WTC11 (cell line): ENCODE measurements around the gene MMP24.
"Not testable (repeated sequence)": the region's sequence is repeated elsewhere in the genome, so short reads cannot be mapped to it uniquely, and the experiment has no call there.

ENCODE experiments used
- CREB1 ChIP-seq: sonication (generic); formaldehyde crosslinking; IDR thresholded peaks from 2 replicates; pipeline ENCODE4 v1.8.0; 2023; ENCODE audit warnings: mild to moderate bottlenecking, missing genetic modification reagents
- CREM ChIP-seq: sonication (generic); formaldehyde crosslinking; IDR thresholded peaks from 2 replicates; pipeline ENCODE4 v1.8.1; 2022; ENCODE audit warnings: mild to moderate bottlenecking, missing genetic modification reagents, moderate library complexity
- CTCF ChIP-seq: fragments of 200-600 bp; IDR thresholded peaks from 2 replicates; pipeline ENCODE4 v1.8.0; 2022; ENCODE audit warnings: antibody characterized with exemption
- E2F1 ChIP-seq: sonication (generic); formaldehyde crosslinking; IDR thresholded peaks from 2 replicates; pipeline ENCODE4 v1.8.0; 2022; ENCODE audit warnings: mild to moderate bottlenecking, missing genetic modification reagents
- JUN ChIP-seq: sonication (generic); formaldehyde crosslinking; IDR thresholded peaks from 2 replicates; pipeline ENCODE4 v1.8.0; 2023; ENCODE audit warnings: mild to moderate bottlenecking, missing genetic modification reagents
- MLX ChIP-seq: sonication (generic); formaldehyde crosslinking; IDR thresholded peaks from 2 replicates; pipeline ENCODE4 v1.8.1; 2023; ENCODE audit warnings: mild to moderate bottlenecking, missing genetic modification reagents, moderate library complexity
- SP1 ChIP-seq: sonication (generic); formaldehyde crosslinking; conservative IDR thresholded peaks from 2 replicates; pipeline ENCODE4 v1.8.1; 2022; ENCODE audit warnings: missing genetic modification reagents
- ZNF263 ChIP-seq: sonication (generic); formaldehyde crosslinking; IDR thresholded peaks from 2 replicates; pipeline ENCODE4 v1.8.1; 2022; ENCODE audit warnings: low read depth, mild to moderate bottlenecking, moderate library complexity, missing genetic modification reagents
- ZNF416 ChIP-seq: fragments of 250-450 bp; sonication (Bioruptor Pico); IDR thresholded peaks from 2 replicates; pipeline ENCODE4 v1.9.0; 2021; ENCODE audit warnings: mild to moderate bottlenecking, inconsistent platforms

- TF ChIP-seq JUN (CRISPR knock-in tag); CTCF; CREB1 (CRISPR knock-in tag); SP1 (CRISPR knock-in tag); ZNF416 (CRISPR knock-in tag); MLX (CRISPR knock-in tag); CREM; E2F1 (CRISPR knock-in tag); ZNF263 (CRISPR knock-in tag): not testable (repeated sequence)
Observed at GRCh38 chr20:35315632-35316020, 89.1 kb downstream of the MMP24 start.
